Ishikawa (cell line): ENCODE results near the gene UBE2H.

Experiments used
- CEBPB ChIP-seq: IDR thresholded peaks from 2 replicates; pipeline ENCODE4 v1.6.1; 2012
- EGR1 ChIP-seq: IDR thresholded peaks from 2 replicates; pipeline ENCODE4 v1.6.1; 2012
- TAF1 ChIP-seq: IDR thresholded peaks from 2 replicates; pipeline ENCODE4 v1.6.1; 2012; ENCODE audit warnings: low read depth, mild to moderate bottlenecking
- TCF12 ChIP-seq: IDR thresholded peaks from 2 replicates; pipeline ENCODE4 v1.6.1; 2012; ENCODE audit warnings: low read depth

- no peak for TF ChIP-seq TCF12
- no peak for TF ChIP-seq EGR1
- TF ChIP-seq TAF1: no peak
- TF ChIP-seq CEBPB: no peak
These were observed 120.5 kb downstream of the UBE2H start for GRCh38 chr7:129832282-129832681.
